SIG-M5 treated with dmso at 0.1 percent for 504 hours (cell line): Measurements from ENCODE around the gene ZRANB3.
"Not testable (repeated sequence)": the region's sequence is repeated elsewhere in the genome, so short reads cannot be mapped to it uniquely, and the experiment has no call there.

ENCODE experiments used
- DNase-seq: peaks from one replicate; lab custom pipeline; 2025; ENCODE audit not compliant: unreplicated experiment; lab: John Stamatoyannopoulos, UW

The ZRANB3 gene

GRCh38 chr2:135089597-135089996 lies 441.4 kb downstream of the ZRANB3 start:
- DNase-seq = not testable (repeated sequence)
